ENCODE data around the gene SORCS2. TPM values are rescaled to one million over a fixed set of nuclear protein-coding genes. Genes with fewer than 3 reads are reported as not detected.

Gene SORCS2
- total and polyA plus RNA-seq, 12 donors = 0.25 to 5.4 (median 2.2) TPM

DNA sequence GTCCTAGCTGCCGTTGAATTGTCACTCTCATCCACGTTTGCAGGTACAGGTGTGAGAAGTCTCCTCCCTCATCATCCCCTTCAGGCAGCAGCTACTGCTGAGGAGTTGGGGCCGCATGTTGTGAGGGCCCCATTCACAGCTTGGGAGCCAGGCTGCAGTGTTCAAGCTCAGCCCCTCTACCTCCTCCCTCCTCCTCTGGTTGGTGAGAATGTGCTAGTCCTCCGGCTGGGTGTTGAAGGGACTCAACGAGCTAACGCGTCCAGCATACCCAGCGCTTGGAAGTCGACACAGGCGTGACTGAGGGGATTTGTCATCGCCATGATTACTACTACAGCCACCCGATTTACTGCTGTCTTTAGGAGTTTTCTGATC, 324.4 kb downstream of the SORCS2 start:
- peak in 1 of 2 donors; percentile 32 for DNase-seq
- WGBS, 2 donors = 12 to 15% methylated on average over 12 of the region's 12 CpGs

GRCh38 chr4:7518871-7519637, 326.7 kb downstream of the SORCS2 start:
- peaks cover 0 to 49% (median 27%) of the 10 kb centered on the region in 7 donors for H3K27me3 ChIP-seq
- no peak overlapping the region for H3K27ac ChIP-seq
- peaks cover 0 to 33% (median 3%) of the 10 kb centered on the region in 9 donors for H3K4me1 ChIP-seq
- DNase-seq (peak; percentile 71 to 73), ATAC-seq (peak; percentile 66 to 90 (median 77))
- H3K9me3 ChIP-seq = no peaks in the 10 kb centered on the region
- intact Hi-C loops (cut with DNase I) = loop anchor here in 1 of 10 donors (5.0 kb wide), 1 partner anchor 113 kb away; no protein-coding TSS in a partner anchor
- H3K4me3 ChIP-seq = no peak overlapping the region
- 55 to 65% methylated on average over 24 of the region's 24 CpGs for WGBS, 2 donors
- TF ChIP-seq, protein P1, sequence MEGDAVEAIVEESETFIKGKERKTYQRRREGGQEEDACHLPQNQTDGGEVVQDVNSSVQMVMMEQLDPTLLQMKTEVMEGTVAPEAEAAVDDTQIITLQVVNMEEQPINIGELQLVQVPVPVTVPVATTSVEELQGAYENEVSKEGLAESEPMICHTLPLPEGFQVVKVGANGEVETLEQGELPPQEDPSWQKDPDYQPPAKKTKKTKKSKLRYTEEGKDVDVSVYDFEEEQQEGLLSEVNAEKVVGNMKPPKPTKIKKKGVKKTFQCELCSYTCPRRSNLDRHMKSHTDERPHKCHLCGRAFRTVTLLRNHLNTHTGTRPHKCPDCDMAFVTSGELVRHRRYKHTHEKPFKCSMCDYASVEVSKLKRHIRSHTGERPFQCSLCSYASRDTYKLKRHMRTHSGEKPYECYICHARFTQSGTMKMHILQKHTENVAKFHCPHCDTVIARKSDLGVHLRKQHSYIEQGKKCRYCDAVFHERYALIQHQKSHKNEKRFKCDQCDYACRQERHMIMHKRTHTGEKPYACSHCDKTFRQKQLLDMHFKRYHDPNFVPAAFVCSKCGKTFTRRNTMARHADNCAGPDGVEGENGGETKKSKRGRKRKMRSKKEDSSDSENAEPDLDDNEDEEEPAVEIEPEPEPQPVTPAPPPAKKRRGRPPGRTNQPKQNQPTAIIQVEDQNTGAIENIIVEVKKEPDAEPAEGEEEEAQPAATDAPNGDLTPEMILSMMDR (IDR thresholded peaks at IDR 0.05) = no peak
- no peaks in the 10 kb centered on the region for H3K36me3 ChIP-seq

More for the DNA sequence above, 324.4 kb downstream of the SORCS2 start:
- intact Hi-C loops (cut with DNase I) = loop anchor here in 1 of 10 donors (5.0 kb wide), 1 partner anchor 116 kb away; no protein-coding TSS in a partner anchor
- Histone ChIP-seq H3K4me3 (no peak overlapping the region), H3K9me3 (no peaks in the 10 kb centered on the region), H3K27ac (no peak overlapping the region), H3K4me1 (peaks cover 0 to 35% (median 3%) of the 10 kb centered on the region in 9 donors), H3K36me3 (no peaks in the 10 kb centered on the region), H3K27me3 (peaks cover 0 to 38% (median 15%) of the 10 kb centered on the region in 7 donors)
- TF ChIP-seq, protein P1 (IDR thresholded peaks at IDR 0.05) = no peak
- peak; percentile 40 to 68 (median 50) for ATAC-seq

DNA sequence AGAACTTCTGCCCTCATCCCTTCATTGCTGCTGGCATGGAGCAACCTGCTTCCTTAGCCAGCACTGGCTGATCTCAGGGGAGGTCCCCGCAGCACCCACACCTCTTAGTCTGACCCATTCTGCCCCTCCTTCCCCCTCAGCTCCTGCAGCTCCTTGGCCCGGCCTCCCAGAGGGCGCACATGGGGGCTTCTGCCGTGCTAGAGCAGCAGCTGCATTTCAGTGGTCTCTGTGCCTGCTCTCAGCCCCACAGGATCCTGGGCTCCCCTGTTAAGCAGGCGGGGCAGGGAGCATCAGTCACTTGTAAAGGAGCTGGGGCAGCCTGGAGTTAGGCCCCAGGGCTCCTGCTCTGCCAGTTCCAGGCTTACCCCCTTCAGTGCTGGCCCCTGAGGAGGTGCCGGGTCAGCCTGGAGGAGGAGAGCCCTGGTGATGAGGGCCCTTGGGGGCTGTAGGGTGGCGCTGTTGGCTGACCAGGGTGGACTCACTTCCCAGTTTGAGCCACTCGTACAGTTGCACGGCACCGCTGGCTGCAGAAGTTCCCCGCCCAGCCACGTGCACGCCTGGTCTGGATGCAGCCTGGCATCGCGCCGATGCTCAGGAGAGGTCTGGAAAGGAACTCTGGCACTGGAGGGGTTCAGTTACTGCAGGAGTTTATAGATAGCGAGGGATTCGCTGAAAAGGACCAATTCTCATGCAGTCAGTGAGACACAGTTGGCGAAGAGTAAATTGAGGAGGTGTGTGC, 327.5 kb downstream of the SORCS2 start:
- no peak overlapping the region for H3K27ac ChIP-seq
- WGBS, 2 donors = 70 to 83% methylated on average over 19 of the region's 19 CpGs
- TF ChIP-seq, protein P1 (IDR thresholded peaks at IDR 0.05) = no peak
- no peaks in the 10 kb centered on the region for H3K36me3 ChIP-seq
- no peak overlapping the region for H3K4me3 ChIP-seq
- peaks cover 0 to 56% (median 31%) of the 10 kb centered on the region in 7 donors for H3K27me3 ChIP-seq
- ATAC-seq = no peak
- H3K9me3 ChIP-seq = no peaks in the 10 kb centered on the region
- no peak for DNase-seq
- peaks cover 0 to 27% (median 3%) of the 10 kb centered on the region in 9 donors for H3K4me1 ChIP-seq
- intact Hi-C loops (cut with DNase I) = loop anchor here in 1 of 10 donors (5.0 kb wide), 1 partner anchor 112 kb away; no protein-coding TSS in a partner anchor

DNA sequence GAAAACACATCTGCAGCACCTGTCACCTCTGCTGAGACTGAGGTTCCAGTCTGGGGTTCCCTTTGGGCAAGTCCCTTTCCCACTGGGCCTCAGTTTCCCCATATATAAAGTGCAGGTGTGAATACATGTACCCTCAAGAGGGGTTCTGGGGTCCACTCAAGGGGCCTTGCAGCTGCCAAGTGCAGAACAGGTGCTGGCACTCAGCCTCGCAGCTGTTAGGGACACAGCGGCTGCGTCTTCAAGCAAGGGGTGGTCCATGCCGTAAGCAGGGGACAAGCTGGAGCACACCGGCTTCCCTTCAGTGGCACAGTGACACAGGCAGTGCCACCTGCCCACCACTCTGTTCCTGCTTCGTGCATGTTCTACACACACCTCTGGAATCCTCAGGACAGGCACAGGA, 329.3 kb downstream of the SORCS2 start:
- peaks cover 0 to 60% (median 46%) of the 10 kb centered on the region in 7 donors for H3K27me3 ChIP-seq
- no peak overlapping the region for H3K27ac ChIP-seq
- no peak for ATAC-seq
- no peak overlapping the region for H3K4me3 ChIP-seq
- no peaks in the 10 kb centered on the region for H3K36me3 ChIP-seq
- no peak for DNase-seq
- intact Hi-C loops (cut with DNase I) = no loop called here
- peaks cover 0 to 21% (median 3%) of the 10 kb centered on the region in 9 donors for H3K4me1 ChIP-seq
- no peaks in the 10 kb centered on the region for H3K9me3 ChIP-seq
- 75 to 86% methylated on average over 6 of the region's 6 CpGs for WGBS, 2 donors
- TF ChIP-seq, protein P1 (IDR thresholded peaks at IDR 0.05) = no peak
